HEK293 (cell line): ENCODE results near the gene SAE1.
A peak's percentile ranks its signal among the peaks of the same experiment; 100 is the strongest.

Experiments used
- HOXD13 ChIP-seq: sonication (generic); formaldehyde crosslinking; IDR thresholded peaks from 2 replicates; pipeline ENCODE4 v1.8.0; 2022; ENCODE audit warnings: missing genetic modification reagents, borderline replicate concordance
- KLF9 ChIP-seq: fragments of 450-650 bp; formaldehyde crosslinking; IDR thresholded peaks from 2 replicates; pipeline ENCODE4 v1.5.1; 2016; ENCODE audit warnings: missing biosample characterization, missing genetic modification characterization, low read depth
- OSR2 ChIP-seq: fragments of 450-650 bp; formaldehyde crosslinking; IDR thresholded peaks from 2 replicates; pipeline ENCODE4 v1.5.1; 2016; ENCODE audit warnings: missing biosample characterization, missing genetic modification characterization
- TRIM28 ChIP-seq: IDR thresholded peaks from 2 replicates; pipeline ENCODE4 v1.6.1; 2011; ENCODE audit warnings: low read length, control low read depth, borderline replicate concordance
- YY1 ChIP-seq: fragments of 450-650 bp; formaldehyde crosslinking; IDR thresholded peaks from 2 replicates; pipeline ENCODE4 v1.5.1; 2018; ENCODE audit warnings: missing biosample characterization, missing genetic modification characterization
- ZBTB20 ChIP-seq: fragments of 450-650 bp; formaldehyde crosslinking; IDR thresholded peaks from 2 replicates; pipeline ENCODE4 v1.5.1; 2016; ENCODE audit warnings: missing biosample characterization, missing genetic modification characterization
- ZBTB21 ChIP-seq: fragments of 450-650 bp; formaldehyde crosslinking; IDR thresholded peaks from 2 replicates; pipeline ENCODE4 v1.5.1; 2017; ENCODE audit warnings: missing biosample characterization, missing genetic modification characterization
- ZBTB7A ChIP-seq: fragments of 450-650 bp; formaldehyde crosslinking; IDR thresholded peaks from 2 replicates; pipeline ENCODE4 v1.5.1; 2016; ENCODE audit warnings: low read depth, missing biosample characterization, missing genetic modification characterization
- ZBTB8A ChIP-seq: fragments of 450-650 bp; formaldehyde crosslinking; IDR thresholded peaks from 2 replicates; pipeline ENCODE4 v1.5.1; 2016; ENCODE audit warnings: missing biosample characterization, missing genetic modification characterization
- ZFP3 ChIP-seq: fragments of 450-650 bp; formaldehyde crosslinking; IDR thresholded peaks from 2 replicates; pipeline ENCODE4 v1.5.1; 2016; ENCODE audit warnings: low read depth, missing biosample characterization, missing genetic modification characterization
- ZFP69B ChIP-seq: fragments of 450-650 bp; formaldehyde crosslinking; IDR thresholded peaks from 2 replicates; pipeline ENCODE4 v1.5.1; 2016; ENCODE audit warnings: missing biosample characterization, missing genetic modification characterization
- ZNF121 ChIP-seq: fragments of 450-650 bp; formaldehyde crosslinking; IDR thresholded peaks from 2 replicates; pipeline ENCODE4 v1.5.1; 2016; ENCODE audit warnings: missing biosample characterization, missing genetic modification characterization
- ZNF174 ChIP-seq: fragments of 450-650 bp; formaldehyde crosslinking; IDR thresholded peaks from 2 replicates; pipeline ENCODE4 v1.5.0; 2017; ENCODE audit warnings: missing biosample characterization, mild to moderate bottlenecking, missing genetic modification characterization
- ZNF223 ChIP-seq: fragments of 450-650 bp; formaldehyde crosslinking; IDR thresholded peaks from 2 replicates; pipeline ENCODE4 v1.5.1; 2016; ENCODE audit warnings: missing biosample characterization, missing genetic modification characterization
- ZNF23 ChIP-seq: fragments of 450-650 bp; formaldehyde crosslinking; IDR thresholded peaks from 2 replicates; pipeline ENCODE4 v1.5.1; 2016; ENCODE audit warnings: missing biosample characterization, missing genetic modification characterization, borderline replicate concordance
- ZNF266 ChIP-seq: fragments of 450-650 bp; formaldehyde crosslinking; IDR thresholded peaks from 2 replicates; pipeline ENCODE4 v1.5.1; 2016; ENCODE audit warnings: missing biosample characterization, missing genetic modification characterization, low read depth
- ZNF529 ChIP-seq: fragments of 450-650 bp; formaldehyde crosslinking; IDR thresholded peaks from 2 replicates; pipeline ENCODE4 v1.5.1; 2017; ENCODE audit warnings: missing genetic modification characterization, missing biosample characterization; ENCODE audit not compliant: insufficient replicate concordance
- ZNF544 ChIP-seq: fragments of 450-650 bp; formaldehyde crosslinking; IDR thresholded peaks from 2 replicates; pipeline ENCODE4 v1.5.0; 2017; ENCODE audit warnings: missing biosample characterization, missing genetic modification characterization
- ZNF548 ChIP-seq: fragments of 450-650 bp; formaldehyde crosslinking; IDR thresholded peaks from 2 replicates; pipeline ENCODE4 v1.5.1; 2016; ENCODE audit warnings: missing biosample characterization, missing genetic modification characterization
- ZNF561 ChIP-seq: fragments of 450-650 bp; IDR thresholded peaks from 2 replicates; pipeline ENCODE4 v1.5.1; 2018; ENCODE audit warnings: missing biosample characterization, missing genetic modification characterization, borderline replicate concordance
- ZNF707 ChIP-seq: fragments of 450-650 bp; formaldehyde crosslinking; IDR thresholded peaks from 2 replicates; pipeline ENCODE4 v1.5.1; 2016; ENCODE audit warnings: missing biosample characterization, missing genetic modification characterization
- ZNF791 ChIP-seq: fragments of 450-650 bp; formaldehyde crosslinking; IDR thresholded peaks from 2 replicates; pipeline ENCODE4 v1.5.1; 2016; ENCODE audit warnings: missing biosample characterization, missing genetic modification characterization
- ZNF843 ChIP-seq: fragments of 450-650 bp; formaldehyde crosslinking; IDR thresholded peaks from 2 replicates; pipeline ENCODE4 v1.5.1; 2016; ENCODE audit warnings: missing biosample characterization, missing genetic modification characterization
- TF ChIP-seq, protein P1 (sequence below): fragments of 450-650 bp; formaldehyde crosslinking; IDR thresholded peaks from 2 replicates; pipeline ENCODE4 v1.5.1; 2016; ENCODE audit warnings: missing biosample characterization, missing genetic modification characterization
- TF ChIP-seq, protein P2 (sequence below): fragments of 450-650 bp; formaldehyde crosslinking; IDR thresholded peaks from 2 replicates; pipeline ENCODE4 v1.5.1; 2016; ENCODE audit warnings: missing biosample characterization, missing genetic modification characterization
- TF ChIP-seq, protein P3 (sequence below): fragments of 450-650 bp; formaldehyde crosslinking; IDR thresholded peaks from 2 replicates; pipeline ENCODE4 v1.5.1; 2016; ENCODE audit warnings: missing biosample characterization, missing genetic modification characterization
- TF ChIP-seq, protein P4 (sequence below): fragments of 450-650 bp; formaldehyde crosslinking; IDR thresholded peaks from 2 replicates; pipeline ENCODE4 v1.5.1; 2016; ENCODE audit warnings: missing biosample characterization, missing genetic modification characterization
- TF ChIP-seq, protein P5 (sequence below): fragments of 450-650 bp; formaldehyde crosslinking; IDR thresholded peaks from 2 replicates; pipeline ENCODE4 v1.5.1; 2016; ENCODE audit warnings: missing biosample characterization, missing genetic modification characterization, borderline replicate concordance
- TF ChIP-seq, protein P6 (sequence below): fragments of 450-650 bp; formaldehyde crosslinking; IDR thresholded peaks from 2 replicates; pipeline ENCODE4 v1.5.1; 2016; ENCODE audit warnings: missing biosample characterization, missing genetic modification characterization

Gene SAE1

DNA sequence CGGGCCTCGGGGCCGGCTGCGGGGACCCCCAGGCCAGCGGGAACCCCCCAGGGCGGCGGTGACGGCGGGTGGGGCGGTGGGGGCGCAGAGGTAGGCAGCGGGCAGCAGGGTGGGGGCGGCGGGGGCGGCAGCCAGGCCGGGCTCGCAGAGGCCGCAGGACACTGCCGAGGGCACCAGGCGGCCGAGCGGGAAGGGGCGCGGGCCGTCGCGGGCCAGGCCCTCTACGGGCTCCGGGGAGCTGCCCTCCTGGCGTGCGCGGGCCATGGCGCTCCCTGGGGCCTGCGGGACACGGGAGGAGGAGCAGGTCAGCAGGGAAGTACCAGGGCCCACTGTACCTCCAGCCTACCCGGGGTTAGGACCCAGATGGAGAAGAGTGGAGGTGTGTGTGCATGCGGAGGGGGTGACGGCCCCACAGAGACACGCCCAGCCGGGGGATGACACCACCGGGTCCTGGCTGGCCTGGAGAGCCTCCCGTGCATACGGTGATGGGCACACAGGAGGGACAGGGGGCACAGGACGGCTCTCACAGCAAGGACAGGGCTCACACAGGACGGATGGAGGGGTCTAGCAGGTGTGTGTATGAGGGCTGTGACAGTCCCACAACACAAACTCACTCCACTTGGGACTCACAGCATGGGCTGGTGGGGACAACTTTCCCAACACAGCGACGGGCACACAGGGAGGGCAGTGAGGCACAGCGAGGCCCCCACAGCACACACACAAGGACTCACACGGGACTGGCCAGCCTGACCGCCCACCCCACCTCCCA, 97.7 kb downstream of the SAE1 start (continued):
- TF ChIP-seq ZNF23 (tag by site-specific recombination) (no peak), ZBTB21 (tag by site-specific recombination) (no peak), ZNF548 (tag by site-specific recombination) (no peak), ZNF174 (tag by site-specific recombination) (no peak), HOXD13 (CRISPR knock-in tag) (no peak), ZNF223 (tag by site-specific recombination) (no peak), ZFP3 (tag by site-specific recombination) (no peak), ZBTB7A (tag by site-specific recombination) (no peak), KLF9 (peak; percentile 88), ZNF529 (tag by site-specific recombination) (no peak), ZNF843 (no peak), ZNF791 (tag by site-specific recombination) (no peak), ZNF544 (tag by site-specific recombination) (no peak), ZBTB20 (tag by site-specific recombination) (peak; percentile 64; the same call in 1 of the 2 replicates), ZNF707 (tag by site-specific recombination) (no peak), ZBTB8A (tag by site-specific recombination) (peak; percentile 41), YY1 (tag by site-specific recombination) (no peak), ZNF266 (no peak), ZFP69B (tag by site-specific recombination) (peak; percentile 81), ZNF121 (tag by site-specific recombination) (no peak), ZNF561 (no peak), OSR2 (tag by site-specific recombination) (no peak), TRIM28 (no peak)
- TF ChIP-seq, protein P1, sequence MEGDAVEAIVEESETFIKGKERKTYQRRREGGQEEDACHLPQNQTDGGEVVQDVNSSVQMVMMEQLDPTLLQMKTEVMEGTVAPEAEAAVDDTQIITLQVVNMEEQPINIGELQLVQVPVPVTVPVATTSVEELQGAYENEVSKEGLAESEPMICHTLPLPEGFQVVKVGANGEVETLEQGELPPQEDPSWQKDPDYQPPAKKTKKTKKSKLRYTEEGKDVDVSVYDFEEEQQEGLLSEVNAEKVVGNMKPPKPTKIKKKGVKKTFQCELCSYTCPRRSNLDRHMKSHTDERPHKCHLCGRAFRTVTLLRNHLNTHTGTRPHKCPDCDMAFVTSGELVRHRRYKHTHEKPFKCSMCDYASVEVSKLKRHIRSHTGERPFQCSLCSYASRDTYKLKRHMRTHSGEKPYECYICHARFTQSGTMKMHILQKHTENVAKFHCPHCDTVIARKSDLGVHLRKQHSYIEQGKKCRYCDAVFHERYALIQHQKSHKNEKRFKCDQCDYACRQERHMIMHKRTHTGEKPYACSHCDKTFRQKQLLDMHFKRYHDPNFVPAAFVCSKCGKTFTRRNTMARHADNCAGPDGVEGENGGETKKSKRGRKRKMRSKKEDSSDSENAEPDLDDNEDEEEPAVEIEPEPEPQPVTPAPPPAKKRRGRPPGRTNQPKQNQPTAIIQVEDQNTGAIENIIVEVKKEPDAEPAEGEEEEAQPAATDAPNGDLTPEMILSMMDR, result no peak
- TF ChIP-seq, protein P2, sequence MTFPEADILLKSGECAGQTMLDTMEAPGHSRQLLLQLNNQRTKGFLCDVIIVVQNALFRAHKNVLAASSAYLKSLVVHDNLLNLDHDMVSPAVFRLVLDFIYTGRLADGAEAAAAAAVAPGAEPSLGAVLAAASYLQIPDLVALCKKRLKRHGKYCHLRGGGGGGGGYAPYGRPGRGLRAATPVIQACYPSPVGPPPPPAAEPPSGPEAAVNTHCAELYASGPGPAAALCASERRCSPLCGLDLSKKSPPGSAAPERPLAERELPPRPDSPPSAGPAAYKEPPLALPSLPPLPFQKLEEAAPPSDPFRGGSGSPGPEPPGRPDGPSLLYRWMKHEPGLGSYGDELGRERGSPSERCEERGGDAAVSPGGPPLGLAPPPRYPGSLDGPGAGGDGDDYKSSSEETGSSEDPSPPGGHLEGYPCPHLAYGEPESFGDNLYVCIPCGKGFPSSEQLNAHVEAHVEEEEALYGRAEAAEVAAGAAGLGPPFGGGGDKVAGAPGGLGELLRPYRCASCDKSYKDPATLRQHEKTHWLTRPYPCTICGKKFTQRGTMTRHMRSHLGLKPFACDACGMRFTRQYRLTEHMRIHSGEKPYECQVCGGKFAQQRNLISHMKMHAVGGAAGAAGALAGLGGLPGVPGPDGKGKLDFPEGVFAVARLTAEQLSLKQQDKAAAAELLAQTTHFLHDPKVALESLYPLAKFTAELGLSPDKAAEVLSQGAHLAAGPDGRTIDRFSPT (tag by site-specific recombination), result peak; percentile 74; the same call in 1 of the 2 replicates
- TF ChIP-seq, protein P3, sequence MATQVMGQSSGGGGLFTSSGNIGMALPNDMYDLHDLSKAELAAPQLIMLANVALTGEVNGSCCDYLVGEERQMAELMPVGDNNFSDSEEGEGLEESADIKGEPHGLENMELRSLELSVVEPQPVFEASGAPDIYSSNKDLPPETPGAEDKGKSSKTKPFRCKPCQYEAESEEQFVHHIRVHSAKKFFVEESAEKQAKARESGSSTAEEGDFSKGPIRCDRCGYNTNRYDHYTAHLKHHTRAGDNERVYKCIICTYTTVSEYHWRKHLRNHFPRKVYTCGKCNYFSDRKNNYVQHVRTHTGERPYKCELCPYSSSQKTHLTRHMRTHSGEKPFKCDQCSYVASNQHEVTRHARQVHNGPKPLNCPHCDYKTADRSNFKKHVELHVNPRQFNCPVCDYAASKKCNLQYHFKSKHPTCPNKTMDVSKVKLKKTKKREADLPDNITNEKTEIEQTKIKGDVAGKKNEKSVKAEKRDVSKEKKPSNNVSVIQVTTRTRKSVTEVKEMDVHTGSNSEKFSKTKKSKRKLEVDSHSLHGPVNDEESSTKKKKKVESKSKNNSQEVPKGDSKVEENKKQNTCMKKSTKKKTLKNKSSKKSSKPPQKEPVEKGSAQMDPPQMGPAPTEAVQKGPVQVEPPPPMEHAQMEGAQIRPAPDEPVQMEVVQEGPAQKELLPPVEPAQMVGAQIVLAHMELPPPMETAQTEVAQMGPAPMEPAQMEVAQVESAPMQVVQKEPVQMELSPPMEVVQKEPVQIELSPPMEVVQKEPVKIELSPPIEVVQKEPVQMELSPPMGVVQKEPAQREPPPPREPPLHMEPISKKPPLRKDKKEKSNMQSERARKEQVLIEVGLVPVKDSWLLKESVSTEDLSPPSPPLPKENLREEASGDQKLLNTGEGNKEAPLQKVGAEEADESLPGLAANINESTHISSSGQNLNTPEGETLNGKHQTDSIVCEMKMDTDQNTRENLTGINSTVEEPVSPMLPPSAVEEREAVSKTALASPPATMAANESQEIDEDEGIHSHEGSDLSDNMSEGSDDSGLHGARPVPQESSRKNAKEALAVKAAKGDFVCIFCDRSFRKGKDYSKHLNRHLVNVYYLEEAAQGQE (tag by site-specific recombination), result no peak
- TF ChIP-seq, protein P4, sequence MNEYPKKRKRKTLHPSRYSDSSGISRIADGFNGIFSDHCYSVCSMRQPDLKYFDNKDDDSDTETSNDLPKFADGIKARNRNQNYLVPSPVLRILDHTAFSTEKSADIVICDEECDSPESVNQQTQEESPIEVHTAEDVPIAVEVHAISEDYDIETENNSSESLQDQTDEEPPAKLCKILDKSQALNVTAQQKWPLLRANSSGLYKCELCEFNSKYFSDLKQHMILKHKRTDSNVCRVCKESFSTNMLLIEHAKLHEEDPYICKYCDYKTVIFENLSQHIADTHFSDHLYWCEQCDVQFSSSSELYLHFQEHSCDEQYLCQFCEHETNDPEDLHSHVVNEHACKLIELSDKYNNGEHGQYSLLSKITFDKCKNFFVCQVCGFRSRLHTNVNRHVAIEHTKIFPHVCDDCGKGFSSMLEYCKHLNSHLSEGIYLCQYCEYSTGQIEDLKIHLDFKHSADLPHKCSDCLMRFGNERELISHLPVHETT (tag by site-specific recombination), result no peak
- TF ChIP-seq, protein P5, sequence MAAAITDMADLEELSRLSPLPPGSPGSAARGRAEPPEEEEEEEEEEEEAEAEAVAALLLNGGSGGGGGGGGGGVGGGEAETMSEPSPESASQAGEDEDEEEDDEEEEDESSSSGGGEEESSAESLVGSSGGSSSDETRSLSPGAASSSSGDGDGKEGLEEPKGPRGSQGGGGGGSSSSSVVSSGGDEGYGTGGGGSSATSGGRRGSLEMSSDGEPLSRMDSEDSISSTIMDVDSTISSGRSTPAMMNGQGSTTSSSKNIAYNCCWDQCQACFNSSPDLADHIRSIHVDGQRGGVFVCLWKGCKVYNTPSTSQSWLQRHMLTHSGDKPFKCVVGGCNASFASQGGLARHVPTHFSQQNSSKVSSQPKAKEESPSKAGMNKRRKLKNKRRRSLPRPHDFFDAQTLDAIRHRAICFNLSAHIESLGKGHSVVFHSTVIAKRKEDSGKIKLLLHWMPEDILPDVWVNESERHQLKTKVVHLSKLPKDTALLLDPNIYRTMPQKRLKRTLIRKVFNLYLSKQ, result no peak
- TF ChIP-seq, protein P6, sequence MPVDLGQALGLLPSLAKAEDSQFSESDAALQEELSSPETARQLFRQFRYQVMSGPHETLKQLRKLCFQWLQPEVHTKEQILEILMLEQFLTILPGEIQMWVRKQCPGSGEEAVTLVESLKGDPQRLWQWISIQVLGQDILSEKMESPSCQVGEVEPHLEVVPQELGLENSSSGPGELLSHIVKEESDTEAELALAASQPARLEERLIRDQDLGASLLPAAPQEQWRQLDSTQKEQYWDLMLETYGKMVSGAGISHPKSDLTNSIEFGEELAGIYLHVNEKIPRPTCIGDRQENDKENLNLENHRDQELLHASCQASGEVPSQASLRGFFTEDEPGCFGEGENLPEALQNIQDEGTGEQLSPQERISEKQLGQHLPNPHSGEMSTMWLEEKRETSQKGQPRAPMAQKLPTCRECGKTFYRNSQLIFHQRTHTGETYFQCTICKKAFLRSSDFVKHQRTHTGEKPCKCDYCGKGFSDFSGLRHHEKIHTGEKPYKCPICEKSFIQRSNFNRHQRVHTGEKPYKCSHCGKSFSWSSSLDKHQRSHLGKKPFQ (tag by site-specific recombination), result no peak
